CD4-positive, alpha-beta T cell treated with Interferon alpha-2 for 1 hour (primary cell): ENCODE measurements around the gene GRN.
A peak's percentile ranks its signal among the peaks of the same experiment; 100 is the strongest.
"Not testable (repeated sequence)": the region's sequence is repeated elsewhere in the genome, so short reads cannot be mapped to it uniquely, and the experiment has no call there.

ENCODE experiments used
- DNase-seq, 2 donors: peaks; one replicate each; pipeline ENCODE4 v3.0.0-alpha.2; 2020 to 2022

Gene GRN

GRCh38 chr17:44322236-44322895 lies 22.7 kb upstream of the GRN start:
- DNase-seq, result no peak

- DNase-seq, result no peak
These were observed 21.6 kb upstream of the GRN start for GRCh38 chr17:44323359-44324091.

DNA sequence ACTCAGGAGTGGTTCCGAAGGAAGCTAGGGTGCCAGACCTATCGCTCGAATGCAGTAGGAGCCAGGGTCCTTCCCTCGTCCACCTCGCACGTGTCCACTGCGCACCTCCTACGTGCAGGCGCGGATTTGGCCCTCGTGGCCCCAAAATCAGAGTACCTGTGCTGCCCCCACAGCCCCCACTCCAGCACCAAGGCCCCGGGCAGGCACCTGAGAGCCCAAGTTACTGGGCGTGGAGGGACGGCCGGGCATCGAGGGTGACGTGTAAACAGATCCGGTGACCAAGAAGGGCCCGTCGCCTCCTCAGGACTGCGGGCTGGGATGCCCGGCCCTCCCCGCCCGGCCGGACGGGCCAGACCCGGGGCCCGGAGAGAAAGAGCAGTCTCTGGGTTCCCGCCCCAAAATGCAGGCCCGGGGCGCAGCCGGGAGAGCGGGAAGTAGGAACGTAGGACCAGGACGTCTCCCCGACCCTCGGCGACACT lies 21.0 kb upstream of the GRN start:
- DNase-seq, result peak in 1 of 2 donors; percentile 10

GRCh38 chr17:44324571-44325275 lies 20.4 kb upstream of the GRN start, which contains the start of gene SLC25A39:
TSS of gene SLC25A39 (minus strand) at chr17:44324823. CDS start at chr17:44323562, 1,261 bp downstream.
- DNase-seq, result peak; percentile 93 to 97

- peak; percentile 96 to 97 for DNase-seq
These were observed 18.1 kb upstream of the GRN start for GRCh38 chr17:44326861-44327444.

GRCh38 chr17:44327715-44328449 lies 17.2 kb upstream of the GRN start:
- DNase-seq, result no peak

GRCh38 chr17:44329516-44329915 lies 15.6 kb upstream of the GRN start:
- not testable (repeated sequence) for DNase-seq

GRCh38 chr17:44330263-44330662 lies 14.8 kb upstream of the GRN start:
- not testable (repeated sequence) for DNase-seq

DNA sequence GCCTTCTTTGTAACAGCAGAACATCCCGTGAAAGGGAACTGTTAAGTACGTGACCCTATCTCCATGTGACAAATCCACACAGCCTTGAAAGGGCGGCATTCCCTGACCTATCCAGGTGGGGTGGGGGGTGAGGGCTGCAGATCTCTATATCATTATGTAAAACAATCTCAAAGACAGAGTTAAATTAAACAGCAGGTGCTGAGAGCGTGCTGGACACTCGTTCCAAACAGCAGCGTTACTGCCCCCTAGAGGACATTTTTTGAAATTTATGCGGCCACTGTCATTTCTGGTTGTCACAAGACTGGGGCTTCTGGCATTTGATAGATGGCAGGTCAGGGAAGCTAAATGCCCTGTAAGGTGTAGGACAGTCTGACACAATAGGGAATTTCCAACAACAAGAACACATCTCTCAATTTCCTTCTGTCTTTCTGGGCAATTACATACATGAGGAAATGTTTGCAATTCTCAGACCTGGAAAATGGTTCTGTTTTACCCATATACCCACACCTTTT lies 13.8 kb upstream of the GRN start:
- peak; percentile 79 to 88 for DNase-seq

DNA sequence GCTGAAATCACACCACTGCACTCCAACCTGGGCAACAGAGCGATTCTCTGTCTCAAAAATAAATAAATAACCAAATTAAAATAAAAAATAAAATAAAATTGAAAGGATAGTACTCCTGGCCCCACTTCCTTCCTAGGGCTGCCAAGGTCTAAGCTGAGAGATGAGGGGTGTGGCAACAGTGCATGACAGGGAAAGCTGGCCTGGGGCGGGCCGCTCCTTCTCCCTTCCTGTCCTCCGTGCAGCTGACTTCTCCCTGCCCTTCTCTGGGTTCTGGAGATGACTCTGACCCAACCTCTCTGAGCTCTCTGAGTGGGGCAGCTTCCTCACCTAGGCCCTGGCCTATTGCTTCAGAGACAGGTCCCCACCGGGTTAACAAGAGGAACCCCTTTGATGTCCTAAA lies 11.7 kb upstream of the GRN start:
- no peak for DNase-seq

- no peak for DNase-seq
These were observed 10.8 kb upstream of the GRN start for GRCh38 chr17:44334315-44334714.

GRCh38 chr17:44334727-44335126 lies 10.4 kb upstream of the GRN start:
- no peak for DNase-seq

- DNase-seq, result no peak
These were observed 9.5 kb upstream of the GRN start for GRCh38 chr17:44335564-44335963.

GRCh38 chr17:44335968-44336367 lies 9.1 kb upstream of the GRN start:
- DNase-seq, result no peak

- no peak for DNase-seq
These were observed 6.4 kb upstream of the GRN start for GRCh38 chr17:44338702-44339101.

DNA sequence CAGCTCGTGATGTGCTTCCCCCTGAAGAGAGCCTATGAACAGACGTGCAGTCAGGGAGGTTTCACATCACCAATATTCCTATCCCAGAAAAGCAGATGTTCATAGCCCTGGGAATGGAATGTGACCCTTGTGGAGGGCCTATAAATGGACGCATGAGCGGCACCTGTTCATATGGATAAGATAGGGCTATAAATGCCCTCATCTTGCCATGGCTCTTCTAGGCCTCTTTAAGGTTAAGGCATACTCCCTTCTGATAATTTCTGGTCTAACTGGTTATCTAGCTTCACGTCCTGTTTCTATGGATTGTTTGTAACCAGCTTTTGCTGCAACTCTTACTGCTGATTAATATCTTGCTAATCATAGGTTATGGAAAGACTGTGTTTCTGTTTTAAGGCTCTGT lies 4.5 kb upstream of the GRN start:
- DNase-seq, result not testable (repeated sequence)

- DNase-seq, result no peak
These were observed 1.4 kb upstream of the GRN start for GRCh38 chr17:44343510-44344209.

GRCh38 chr17:44345454-44346026 lies 438 bp downstream of the GRN start:
- peak; percentile 59 to 61 for DNase-seq

DNA sequence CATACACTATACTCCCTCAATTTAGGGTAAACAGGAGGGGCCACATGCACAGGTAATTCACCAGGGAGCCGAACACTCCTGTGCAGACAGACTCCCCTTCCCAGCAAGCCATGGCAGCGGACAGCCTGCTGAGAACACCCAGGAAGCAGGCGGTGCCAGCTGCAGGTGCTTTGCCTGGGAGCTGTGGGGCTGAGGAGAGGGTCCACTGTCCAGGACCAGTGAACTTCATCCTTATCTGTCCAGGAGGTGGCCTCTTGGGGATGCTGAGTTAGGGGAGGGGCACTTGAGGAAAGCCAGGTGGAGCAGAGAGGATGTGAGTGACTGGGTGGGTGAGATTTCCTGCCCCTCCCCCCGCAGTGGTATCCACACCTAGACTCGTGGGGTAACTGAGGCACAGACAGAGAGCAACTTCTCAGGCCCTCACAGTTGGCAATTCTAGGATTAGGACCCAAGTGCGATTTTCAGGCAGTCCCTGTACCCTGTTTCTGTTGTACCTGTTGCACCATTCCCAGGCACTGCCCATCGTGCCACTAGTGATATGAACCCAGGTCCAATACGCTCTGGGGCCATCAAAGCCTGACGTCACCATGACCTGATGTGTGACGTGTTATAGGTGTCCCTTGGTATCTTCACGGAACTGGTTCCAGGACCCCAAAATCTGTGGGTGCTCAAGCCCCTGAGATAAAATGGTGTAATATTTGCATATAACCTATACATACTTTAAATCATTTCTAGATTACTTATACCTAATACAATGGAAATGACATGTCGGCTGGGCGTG lies 1.2 kb downstream of the GRN start:
- no peak for DNase-seq
